AG08395 (cell line): Measurements from ENCODE around the gene ANKS3.

Experiments used
- DNase-seq: peaks from one replicate; pipeline ENCODE4 v3.0.0; 2012; ENCODE audit warnings: mixed read lengths, low spot score

Gene ANKS3

DNA sequence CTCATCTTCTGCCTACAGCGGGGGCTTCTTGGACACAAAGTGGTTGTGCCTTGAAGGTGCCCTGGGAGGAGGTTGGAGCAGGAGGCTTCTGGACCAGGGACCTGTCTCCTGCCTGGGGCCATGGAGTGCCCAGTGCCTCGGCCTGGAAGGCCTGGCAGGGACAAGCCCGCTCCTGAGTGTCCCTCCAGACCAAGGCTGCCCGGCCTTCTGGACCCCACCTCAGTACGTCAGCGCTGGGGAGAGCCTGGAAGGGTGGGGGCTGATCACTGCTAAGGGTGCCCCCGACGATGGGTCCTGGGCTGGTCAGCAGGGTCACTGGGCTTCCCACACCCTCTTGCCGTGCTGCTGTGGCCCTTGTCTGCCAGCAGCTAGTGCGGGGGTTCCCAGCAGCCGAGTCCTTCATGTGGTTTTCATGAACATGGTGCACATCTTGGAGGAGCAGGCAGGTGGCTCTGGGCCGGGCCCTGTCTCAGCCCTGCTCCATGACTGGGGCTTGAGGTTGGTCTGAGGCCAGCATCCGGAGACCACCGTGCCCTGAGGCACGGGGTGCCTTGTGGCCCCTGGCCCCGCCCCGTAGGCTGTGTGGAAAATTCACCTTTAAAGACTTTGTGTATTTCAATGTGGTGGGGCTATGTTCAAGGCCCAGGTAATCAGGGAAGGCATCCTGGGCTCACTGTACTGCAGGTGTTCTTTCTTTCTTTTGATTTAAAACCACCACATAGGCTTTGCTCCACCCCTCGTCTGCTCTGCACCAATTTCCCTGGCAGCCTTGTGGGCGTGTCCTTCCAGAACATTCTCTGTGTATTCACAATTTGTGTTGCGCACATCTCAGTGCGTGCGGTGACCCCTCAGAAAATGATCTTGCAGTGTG is 87.1 kb downstream of the ANKS3 start:
- DNase-seq, result no peak
